Right cardiac atrium (tissue), 5 donors: ENCODE results near the gene METTL26. TPM values are rescaled to one million over a fixed set of nuclear protein-coding genes. Genes with fewer than 3 reads are reported as not detected.
A peak's percentile ranks its signal among the peaks of the same experiment; 100 is the strongest.

Experiments
- ATAC-seq, 2 donors: fragments of 200-7000 bp; cut with Tn5 transposase; one replicate each; pipeline versions ENCODE4 v1.8.0 to v1.9.1; 2020; ENCODE audit warnings: moderate library complexity in 2 of 2, mild to moderate bottlenecking in 1 of 2
- DNase-seq, 3 donors: peaks; one replicate each; pipeline ENCODE4 v3.0.0-alpha.2; 2020
- H3K27ac ChIP-seq: one replicate; pipeline ENCODE4 v1.5.1; 2013; ENCODE audit warnings: mild to moderate bottlenecking, low read length, control low read depth, moderate library complexity
- H3K27me3 ChIP-seq: one replicate; pipeline ENCODE4 v1.6.1; 2013; ENCODE audit not compliant: control insufficient read depth, insufficient read depth
- H3K4me1 ChIP-seq: one replicate; pipeline ENCODE4 v1.6.1; 2013; ENCODE audit warnings: low read length; ENCODE audit not compliant: control insufficient read depth, insufficient read depth
- H3K4me3 ChIP-seq: one replicate; pipeline ENCODE4 v1.5.1; 2013; ENCODE audit warnings: low read length, control low read depth
- H3K9me3 ChIP-seq: one replicate; pipeline ENCODE4 v1.6.1; 2013; ENCODE audit warnings: low read length; ENCODE audit not compliant: control insufficient read depth
- WGBS: extraction: QIAGEN DNeasy Blood & Tissue Kit; methylation state at CpG from one replicate; pipeline ENCODE4 v1.1.7; 2013; 5-methylcytosine and 5-hydroxymethylcytosine counted together
- intact Hi-C, 4 donors: fragments of 100-400 bp; cut with DNase I; formaldehyde crosslinking; loops; one replicate each; pipeline versions ENCODE4 v1.11.0 to v1.14.0; 2022 to 2023
- polyA plus RNA-seq: library from polyadenylated mRNA; stranded (reverse); fragments of 200-250 nt; gene quantifications from one replicate; pipeline ENCODE4 v1.2.3, GENCODE V29; 2013
- total RNA-seq, 4 donors: library from RNA; stranded (reverse); fragmentation: NEBNext Ultra II Directional; extraction: Animal tissue kit (Norgen Biotek cat#: 25700); gene quantifications; one replicate each; pipeline ENCODE4 v1.2.1, GENCODE V29; 2021
- donor health status: healthy with polysubstance abuse.
- donor health status: DM: no; HTN: yes; CAD: no.
- donor health status: DM: no; HTN: no; CAD: no.
- donor health status: DM: no; HTN: yes; CAD: no; lungs with severe emphysema.
- donor health status: DM: yes; HTN: yes; CAD: no.

METTL26 gene
- total and polyA plus RNA-seq, 5 donors: 55.4 to 128 (median 56.7) TPM

- ATAC-seq: peak; percentile 38 to 44
- Histone ChIP-seq H3K27me3 (no peaks in the 10 kb centered on the region), H3K27ac (no peak overlapping the region), H3K4me1 (no peaks in the 10 kb centered on the region), H3K4me3 (no peak overlapping the region), H3K9me3 (no peaks in the 10 kb centered on the region)
- 93% methylated on average over 39 of the region's 39 CpGs for WGBS
- peak in 1 of 3 donors; percentile 49 for DNase-seq
- intact Hi-C loops: no loop called here
Observed at GRCh38 chr16:616733-617586, 19.1 kb downstream of the METTL26 start.

GRCh38 chr16:615122-615521, 21.0 kb downstream of the METTL26 start:
- ATAC-seq: no peak
- H3K4me1 ChIP-seq: no peaks in the 10 kb centered on the region
- intact Hi-C loops: no loop called here
- no peak overlapping the region for H3K4me3 ChIP-seq
- WGBS: 95% methylated on average over 13 of the region's 13 CpGs
- H3K9me3 ChIP-seq: no peaks in the 10 kb centered on the region
- peak in 1 of 3 donors; percentile 42 for DNase-seq
- no peak overlapping the region for H3K27ac ChIP-seq
- no peaks in the 10 kb centered on the region for H3K27me3 ChIP-seq

DNA sequence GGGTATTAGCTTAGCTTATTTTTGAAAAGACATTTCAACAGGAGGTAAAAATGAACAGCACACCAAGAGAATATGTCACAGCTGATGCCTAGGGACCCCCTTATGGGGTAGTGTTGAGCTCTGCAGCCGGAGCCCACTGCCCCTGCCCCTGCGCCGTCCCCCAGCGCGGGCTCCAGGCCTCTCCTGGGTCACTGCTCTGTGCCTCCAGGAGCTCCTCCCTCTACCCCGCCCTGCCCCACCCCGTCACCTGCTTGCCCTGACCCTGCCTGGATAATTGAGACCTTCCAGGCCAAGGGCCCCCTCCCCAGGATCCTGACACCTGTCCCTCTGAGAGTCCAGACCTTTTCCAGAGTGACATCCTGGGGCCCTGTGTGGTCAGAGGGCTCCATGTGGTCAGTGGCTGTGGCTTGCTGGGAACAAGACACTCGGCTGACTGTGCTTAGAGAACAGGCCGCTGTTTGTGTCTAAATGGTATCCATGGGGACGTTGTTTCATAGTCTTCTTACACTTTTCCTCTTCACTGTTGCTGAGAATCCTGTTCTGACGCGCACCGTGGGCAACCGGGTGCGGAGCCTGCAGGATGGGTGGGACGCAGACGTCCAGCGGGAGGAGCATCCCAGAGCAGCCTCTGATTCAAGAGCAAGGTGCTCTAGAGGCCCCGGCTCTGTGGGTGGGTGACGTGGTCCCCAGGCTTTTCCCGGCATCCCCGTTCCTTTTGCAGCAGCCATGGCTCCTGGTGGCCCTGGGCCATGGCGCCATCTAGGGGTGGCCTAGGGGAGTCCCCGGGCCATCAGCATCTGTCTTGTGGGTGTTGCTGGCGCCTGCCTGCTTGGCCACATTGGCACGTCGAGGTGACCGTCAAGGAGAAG, 25.4 kb downstream of the METTL26 start:
- H3K9me3 ChIP-seq: no peaks in the 10 kb centered on the region
- intact Hi-C loops: no loop called here
- ATAC-seq (peak; percentile 51 to 73), DNase-seq (peak in 2 of 3 donors; percentile 75 to 81)
- 68% methylated on average over 28 of the region's 28 CpGs for WGBS
- H3K4me1 ChIP-seq: no peaks in the 10 kb centered on the region
- no peaks in the 10 kb centered on the region for H3K27me3 ChIP-seq
- no peak overlapping the region for H3K4me3 ChIP-seq
- H3K27ac ChIP-seq: no peak overlapping the region

DNA sequence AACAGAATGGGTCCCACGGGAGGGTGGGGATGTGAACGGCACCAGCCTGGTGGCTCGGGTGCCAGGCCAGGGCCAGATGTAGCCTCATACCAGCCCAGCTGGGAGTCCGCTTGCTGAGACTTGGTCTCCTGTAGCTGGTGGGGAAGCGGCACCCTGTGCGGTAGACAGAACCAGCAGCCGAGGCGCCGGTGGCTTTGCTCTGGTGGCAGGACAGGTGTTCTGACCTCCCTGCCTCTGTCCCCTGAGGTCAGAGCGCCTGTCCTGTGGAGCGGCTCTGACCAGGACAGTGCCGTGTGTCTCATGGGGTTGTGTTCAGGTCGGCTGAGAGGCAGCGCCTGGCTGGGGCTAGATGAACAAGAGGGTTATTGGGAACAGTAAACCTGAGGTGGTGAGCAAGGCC, 26.1 kb downstream of the METTL26 start:
- intact Hi-C loops: no loop called here
- DNase-seq: peak in 1 of 3 donors; percentile 49

DNA sequence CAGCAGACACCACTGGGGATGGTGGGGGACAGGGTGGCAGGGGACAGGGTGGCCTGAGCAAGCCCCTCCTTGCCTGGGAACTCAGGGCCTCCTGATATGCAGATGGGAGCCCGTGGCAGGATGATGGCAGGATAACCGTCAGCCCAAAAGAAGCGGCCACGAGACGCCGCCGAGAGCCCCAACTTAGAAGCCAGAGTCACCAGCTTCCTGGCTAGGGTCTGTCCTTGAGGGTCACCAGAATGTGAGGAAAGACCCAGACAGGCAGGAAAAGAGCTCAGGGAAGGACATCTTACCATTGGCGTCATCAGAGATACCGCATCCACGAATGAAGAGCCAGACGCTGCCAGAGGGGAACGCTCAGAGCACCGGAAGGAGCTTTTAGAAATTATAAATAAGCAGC, 26.8 kb downstream of the METTL26 start:
- WGBS: 81% methylated on average over 13 of the region's 13 CpGs
- H3K4me1 ChIP-seq: no peaks in the 10 kb centered on the region
- H3K4me3 ChIP-seq: no peak overlapping the region
- no peak overlapping the region for H3K27ac ChIP-seq
- ATAC-seq (peak in 1 of 2 donors; percentile 25), DNase-seq (peak in 1 of 3 donors; percentile 35)
- no peaks in the 10 kb centered on the region for H3K9me3 ChIP-seq
- no peaks in the 10 kb centered on the region for H3K27me3 ChIP-seq
- intact Hi-C loops: no loop called here

More for the DNA sequence above, 26.1 kb downstream of the METTL26 start:
- Histone ChIP-seq H3K9me3 (no peaks in the 10 kb centered on the region), H3K4me1 (no peaks in the 10 kb centered on the region), H3K4me3 (no peak overlapping the region), H3K27ac (no peak overlapping the region), H3K27me3 (no peaks in the 10 kb centered on the region)
- WGBS: 90% methylated on average over 14 of the region's 14 CpGs
- ATAC-seq: peak in 1 of 2 donors; percentile 14

GRCh38 chr16:608019-608418, 28.1 kb downstream of the METTL26 start:
- ATAC-seq (no peak), DNase-seq (no peak)
- WGBS: 85% methylated on average over 10 of the region's 10 CpGs
- Histone ChIP-seq H3K27me3 (no peaks in the 10 kb centered on the region), H3K4me1 (no peaks in the 10 kb centered on the region), H3K27ac (no peak overlapping the region), H3K4me3 (no peak overlapping the region), H3K9me3 (no peaks in the 10 kb centered on the region)
- intact Hi-C loops: no loop called here

DNA sequence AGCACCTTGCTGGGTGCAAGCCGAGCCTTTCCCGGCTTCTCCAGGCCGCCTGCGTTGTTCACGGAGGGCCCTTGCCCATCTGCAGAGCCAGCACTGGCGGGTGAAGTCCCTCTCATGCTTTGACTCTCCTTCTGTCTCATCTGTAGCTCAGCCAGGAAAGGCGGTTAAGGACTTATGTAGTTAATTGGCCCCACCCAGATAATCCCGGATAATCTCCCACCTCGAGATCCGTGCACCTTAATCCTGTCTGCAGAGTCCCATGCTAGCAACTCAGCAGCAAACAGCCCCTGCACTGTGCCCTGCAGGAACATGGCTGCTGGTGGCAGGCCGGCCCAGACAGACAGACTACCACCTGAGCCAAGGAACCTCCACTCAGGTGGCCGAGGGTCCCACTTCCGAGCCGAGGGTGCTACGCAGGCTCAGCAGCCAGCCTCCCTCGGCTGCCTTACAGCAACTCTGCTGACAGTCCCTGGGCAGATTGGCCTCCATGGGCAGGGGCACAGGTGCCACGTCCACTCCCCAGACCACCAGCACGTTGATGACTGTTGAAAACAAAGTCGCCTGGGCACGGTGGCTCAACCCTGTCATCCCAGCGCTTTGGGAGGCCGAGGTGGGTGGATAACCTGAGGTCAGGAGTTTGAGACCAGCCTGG, 29.3 kb downstream of the METTL26 start:
- ATAC-seq: no peak
- peak in 1 of 3 donors; percentile 30 for DNase-seq
- H3K27me3 ChIP-seq: no peaks in the 10 kb centered on the region
- H3K9me3 ChIP-seq: no peaks in the 10 kb centered on the region
- intact Hi-C loops: no loop called here
- H3K27ac ChIP-seq: no peak overlapping the region
- H3K4me1 ChIP-seq: no peaks in the 10 kb centered on the region
- no peak overlapping the region for H3K4me3 ChIP-seq
- WGBS: 94% methylated on average over 22 of the region's 22 CpGs

DNA sequence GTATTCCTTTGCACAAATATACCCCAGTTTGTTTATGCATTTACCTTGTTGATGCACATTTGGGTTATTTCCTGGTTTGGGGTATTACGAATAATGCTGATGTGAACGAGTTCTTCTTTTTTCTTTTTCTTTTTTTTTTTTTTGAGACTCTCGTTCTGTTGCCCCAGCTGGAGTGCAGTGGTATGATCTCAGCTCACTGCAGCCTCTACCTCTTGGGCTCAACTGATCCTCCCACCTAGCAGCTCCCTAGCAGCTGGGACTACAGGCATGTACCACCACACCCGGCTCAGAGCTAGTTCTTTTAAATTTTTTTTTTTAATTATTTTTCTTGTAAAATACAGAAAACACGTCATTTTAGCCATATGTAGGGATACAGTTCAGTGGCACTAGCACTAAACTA, 32.2 kb downstream of the METTL26 start:
- Histone ChIP-seq H3K9me3 (no peaks in the 10 kb centered on the region), H3K27ac (no peak overlapping the region), H3K4me1 (no peaks in the 10 kb centered on the region), H3K4me3 (no peak overlapping the region), H3K27me3 (no peaks in the 10 kb centered on the region)
- 85% methylated on average over 5 of the region's 5 CpGs for WGBS
- DNase-seq (no peak), ATAC-seq (no peak)
- intact Hi-C loops: no loop called here

DNA sequence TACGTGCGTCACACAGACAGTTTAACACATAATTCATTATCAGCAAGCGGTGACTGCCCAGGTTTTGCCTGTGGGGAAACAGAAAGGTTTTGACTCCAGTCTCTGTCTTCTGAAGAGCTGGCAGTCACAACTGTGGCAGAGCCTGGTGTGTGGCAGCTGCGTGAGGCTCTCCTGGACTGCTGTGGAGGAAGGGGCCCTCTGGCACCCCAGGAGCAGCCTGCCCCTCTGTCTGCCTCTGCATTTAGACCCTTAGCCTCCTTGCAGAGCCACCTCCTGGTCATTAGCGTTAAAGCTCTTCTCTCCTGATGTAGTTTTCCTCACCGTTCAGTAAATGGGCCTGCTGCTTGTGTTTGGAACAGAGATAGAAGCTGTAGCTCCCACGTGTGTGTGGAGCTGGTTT, 35.3 kb downstream of the METTL26 start:
- no peak overlapping the region for H3K27ac ChIP-seq
- ATAC-seq (no peak), DNase-seq (no peak)
- H3K4me1 ChIP-seq: no peaks in the 10 kb centered on the region
- no peaks in the 10 kb centered on the region for H3K27me3 ChIP-seq
- H3K9me3 ChIP-seq: no peaks in the 10 kb centered on the region
- intact Hi-C loops: no loop called here
- no peak overlapping the region for H3K4me3 ChIP-seq
- 40% methylated on average over 7 of the region's 7 CpGs for WGBS

GRCh38 chr16:598823-599739, 37.0 kb downstream of the METTL26 start:
- H3K4me1 ChIP-seq: no peaks in the 10 kb centered on the region
- DNase-seq (no peak), ATAC-seq (no peak)
- intact Hi-C loops: no loop called here
- WGBS: 95% methylated on average over 43 of the region's 43 CpGs
- no peaks in the 10 kb centered on the region for H3K27me3 ChIP-seq
- no peak overlapping the region for H3K4me3 ChIP-seq
- H3K9me3 ChIP-seq: no peaks in the 10 kb centered on the region
- no peak overlapping the region for H3K27ac ChIP-seq
